Thoracic aorta (tissue), 2 donors: ENCODE data around the gene ADAMTS16. TPM values are rescaled to one million over a fixed set of nuclear protein-coding genes. Genes with fewer than 3 reads are reported as not detected.

Experiments
- ATAC-seq: fragments of 150-250 bp; one replicate; pipeline ENCODE4 v1.8.0; 2017; ENCODE audit warnings: low read depth; ENCODE audit not compliant: insufficient number of reproducible peaks, low FRiP score
- DNase-seq: peaks from one replicate; pipeline ENCODE4 v3.0.0-alpha.2; 2020; ENCODE audit warnings: low spot score
- H3K27ac ChIP-seq, 2 donors: fragments of 200-600 bp; sonication (generic); 1 replicate in 1 of 2; 2 replicates in 1 of 2; pipeline ENCODE4 v1.5.1; 2016; ENCODE audit warnings: mild to moderate bottlenecking in 2 of 2, moderate library complexity in 2 of 2
- H3K27me3 ChIP-seq: fragments of 200-600 bp; sonication (generic); replicated peaks from 2 replicates; pipeline ENCODE4 v1.6.0; 2016; ENCODE audit warnings: mild to moderate bottlenecking; ENCODE audit not compliant: insufficient read depth
- H3K36me3 ChIP-seq: fragments of 200-600 bp; sonication (generic); one replicate; pipeline ENCODE4 v1.5.1; 2016
- H3K4me1 ChIP-seq, 2 donors: fragments of 200-600 bp; sonication (generic); 1 replicate in 1 of 2; 2 replicates in 1 of 2; pipeline versions ENCODE4 v1.5.1 to v1.6.0; 2016; ENCODE audit warnings: low read depth in 2 of 2, mild to moderate bottlenecking in 1 of 2; ENCODE audit not compliant: control insufficient read depth in 1 of 2
- H3K4me3 ChIP-seq: fragments of 200-600 bp; sonication (generic); 2 replicates; pipeline ENCODE4 v1.5.1; 2016; ENCODE audit warnings: mild to moderate bottlenecking
- H3K9me3 ChIP-seq: fragments of 200-600 bp; sonication (generic); 2 replicates; pipeline ENCODE4 v1.5.1; 2016
- CTCF ChIP-seq: fragments of 200-600 bp; sonication (generic); IDR thresholded peaks from one replicate; pipeline ENCODE4 v1.5.1; 2019; ENCODE audit warnings: antibody characterized with exemption
- total RNA-seq, 2 donors: library from RNA; depleted of rRNA; stranded (reverse); fragments of >200 nt; gene quantifications; one replicate each; pipeline versions ENCODE4 v1.1.0 to v1.2.3, GENCODE V29; 2016

The ADAMTS16 gene
- total RNA-seq, 2 donors from 2014 or later, result not detected

DNA sequence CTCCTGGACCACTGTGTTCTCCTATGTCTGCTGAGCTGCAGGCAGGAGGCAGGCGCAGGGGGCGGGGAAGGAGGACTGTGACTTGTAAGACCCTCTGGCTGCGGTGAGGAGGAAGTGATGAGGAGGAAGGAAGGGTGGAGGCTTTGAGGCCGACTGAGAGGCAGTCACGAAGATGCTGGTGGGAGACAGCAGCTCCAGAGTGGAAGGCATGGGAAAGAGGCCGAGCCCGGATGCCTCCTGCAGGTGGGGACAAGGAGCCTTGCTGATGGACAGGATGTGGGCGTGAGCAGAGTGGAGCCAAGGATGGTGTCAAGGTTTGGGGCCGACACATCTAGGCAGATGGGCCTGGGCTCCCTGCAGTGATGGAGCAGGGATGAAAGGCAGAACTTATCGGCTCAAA is 208.0 kb downstream of the ADAMTS16 start:
- Histone ChIP-seq H3K27me3 (no peaks in the 10 kb centered on the region), H3K4me3 (no peak overlapping the region), H3K27ac (no peak overlapping the region), H3K4me1 (no peaks in the 10 kb centered on the region), H3K9me3 (no peaks in the 10 kb centered on the region), H3K36me3 (no peaks in the 10 kb centered on the region)
- ATAC-seq, result no peak
- DNase-seq, result no peak
- no peak for TF ChIP-seq CTCF

- Histone ChIP-seq H3K27me3 (no peaks in the 10 kb centered on the region), H3K36me3 (no peaks in the 10 kb centered on the region), H3K4me3 (no peak overlapping the region), H3K4me1 (no peaks in the 10 kb centered on the region), H3K27ac (no peak overlapping the region), H3K9me3 (no peaks in the 10 kb centered on the region)
- no peak for DNase-seq
- no peak for TF ChIP-seq CTCF
- ATAC-seq, result no peak
Observed at GRCh38 chr5:5348576-5348975, 208.4 kb downstream of the ADAMTS16 start.

GRCh38 chr5:5350101-5350500 is 210.0 kb downstream of the ADAMTS16 start:
- Histone ChIP-seq H3K9me3 (no peaks in the 10 kb centered on the region), H3K27me3 (no peaks in the 10 kb centered on the region), H3K27ac (no peak overlapping the region), H3K36me3 (no peaks in the 10 kb centered on the region), H3K4me3 (no peak overlapping the region), H3K4me1 (no peaks in the 10 kb centered on the region)
- TF ChIP-seq CTCF, result no peak
- no peak for ATAC-seq
- no peak for DNase-seq

- no peaks in the 10 kb centered on the region for H3K36me3 ChIP-seq
- no peaks in the 10 kb centered on the region for H3K4me1 ChIP-seq
- TF ChIP-seq CTCF, result no peak
- DNase-seq, result no peak
- H3K27me3 ChIP-seq, result no peaks in the 10 kb centered on the region
- ATAC-seq, result no peak
- no peak overlapping the region for H3K4me3 ChIP-seq
- no peak overlapping the region for H3K27ac ChIP-seq
- no peaks in the 10 kb centered on the region for H3K9me3 ChIP-seq
Observed at GRCh38 chr5:5351288-5351979, 211.3 kb downstream of the ADAMTS16 start.

GRCh38 chr5:5352675-5353074 is 212.5 kb downstream of the ADAMTS16 start:
- ATAC-seq (no peak), DNase-seq (no peak)
- Histone ChIP-seq H3K36me3 (no peaks in the 10 kb centered on the region), H3K4me1 (no peaks in the 10 kb centered on the region), H3K4me3 (no peak overlapping the region), H3K9me3 (no peaks in the 10 kb centered on the region), H3K27me3 (no peaks in the 10 kb centered on the region), H3K27ac (no peak overlapping the region)
- TF ChIP-seq CTCF, result no peak
